ENCODE measurements around the gene BPGM. TPM values are rescaled to one million over a fixed set of nuclear protein-coding genes. Genes with fewer than 3 reads are reported as not detected.

Gene BPGM
- total RNA-seq, 1 donor from 2014 or later: 9.1 TPM

GRCh38 chr7:134632052-134632451 is 14.6 kb upstream of the BPGM start:
- H3K4me1 ChIP-seq: no peaks in the 10 kb centered on the region
- TF ChIP-seq POLR2AphosphoS5 (IDR thresholded peaks at IDR 0.05; ENCODE audit: insufficient read depth in 1 of 2, low read depth in 1 of 2) (no peak), POLR2A (IDR thresholded peaks at IDR 0.05) (no peak), CTCF (IDR thresholded peaks at IDR 0.05) (no peak)
- no peak overlapping the region for H3K27ac ChIP-seq
- intact Hi-C loops (cut with DNase I): no loop called here
- no peak for DNase-seq (ENCODE audit: extremely low spot score in 2 of 2)
- no peaks in the 10 kb centered on the region for H3K36me3 ChIP-seq
- H3K9me3 ChIP-seq: no peaks in the 10 kb centered on the region
- no peaks in the 10 kb centered on the region for H3K27me3 ChIP-seq
- H3K4me3 ChIP-seq: no peak overlapping the region

GRCh38 chr7:134632937-134633540 is 13.6 kb upstream of the BPGM start:
- no peak overlapping the region for H3K27ac ChIP-seq
- H3K4me1 ChIP-seq: no peaks in the 10 kb centered on the region
- intact Hi-C loops (cut with DNase I): no loop called here
- H3K27me3 ChIP-seq: no peaks in the 10 kb centered on the region
- H3K9me3 ChIP-seq: no peaks in the 10 kb centered on the region
- DNase-seq (ENCODE audit: extremely low spot score in 2 of 2): no peak
- no peaks in the 10 kb centered on the region for H3K36me3 ChIP-seq
- TF ChIP-seq POLR2AphosphoS5 (IDR thresholded peaks at IDR 0.05; ENCODE audit: insufficient read depth in 1 of 2, low read depth in 1 of 2): no peak
- peak in 2 of 3 experiments; percentile 36 to 37 for TF ChIP-seq CTCF (IDR thresholded peaks at IDR 0.05)
- H3K4me3 ChIP-seq: no peak overlapping the region

- TF ChIP-seq POLR2A (IDR thresholded peaks at IDR 0.05): no peak
- TF ChIP-seq CTCF (IDR thresholded peaks at IDR 0.05): no peak
- TF ChIP-seq POLR2AphosphoS5 (IDR thresholded peaks at IDR 0.05; ENCODE audit: insufficient read depth in 1 of 2, low read depth in 1 of 2): no peak
- Histone ChIP-seq H3K36me3 (no peaks in the 10 kb centered on the region), H3K27me3 (no peaks in the 10 kb centered on the region), H3K9me3 (no peaks in the 10 kb centered on the region), H3K4me1 (no peaks in the 10 kb centered on the region), H3K27ac (no peak overlapping the region), H3K4me3 (no peak overlapping the region)
- DNase-seq (ENCODE audit: extremely low spot score in 2 of 2): no peak
- intact Hi-C loops (cut with DNase I): no loop called here
These were observed 10.6 kb upstream of the BPGM start for GRCh38 chr7:134636008-134636449.

GRCh38 chr7:134637441-134637840 is 9.2 kb upstream of the BPGM start:
- intact Hi-C loops (cut with DNase I): no loop called here
- Histone ChIP-seq H3K27me3 (no peaks in the 10 kb centered on the region), H3K27ac (no peak overlapping the region), H3K36me3 (no peaks in the 10 kb centered on the region), H3K4me3 (no peak overlapping the region), H3K9me3 (no peaks in the 10 kb centered on the region), H3K4me1 (no peaks in the 10 kb centered on the region)
- TF ChIP-seq CTCF (IDR thresholded peaks at IDR 0.05) (no peak), POLR2A (IDR thresholded peaks at IDR 0.05) (no peak), POLR2AphosphoS5 (IDR thresholded peaks at IDR 0.05; ENCODE audit: insufficient read depth in 1 of 2, low read depth in 1 of 2) (no peak)
- DNase-seq (ENCODE audit: extremely low spot score in 2 of 2): no peak

- Histone ChIP-seq H3K27me3 (no peaks in the 10 kb centered on the region), H3K36me3 (no peaks in the 10 kb centered on the region), H3K4me3 (no peak overlapping the region), H3K4me1 (no peaks in the 10 kb centered on the region), H3K27ac (no peak overlapping the region), H3K9me3 (no peaks in the 10 kb centered on the region)
- intact Hi-C loops (cut with DNase I): no loop called here
- no peak for DNase-seq (ENCODE audit: extremely low spot score in 2 of 2)
- TF ChIP-seq POLR2A (IDR thresholded peaks at IDR 0.05) (no peak), POLR2AphosphoS5 (IDR thresholded peaks at IDR 0.05; ENCODE audit: insufficient read depth in 1 of 2, low read depth in 1 of 2) (no peak), CTCF (IDR thresholded peaks at IDR 0.05) (no peak)
These were observed 8.5 kb upstream of the BPGM start for GRCh38 chr7:134637934-134638719.
